HCT116 (cell line): Measurements from ENCODE around the gene PAX7.

Experiments used
- ATF3 ChIP-seq: IDR thresholded peaks from 2 replicates; pipeline ENCODE4 v1.6.1; 2012
- CEBPB ChIP-seq: IDR thresholded peaks from 2 replicates; pipeline ENCODE4 v1.6.1; 2012; ENCODE audit warnings: low read depth
- ELF1 ChIP-seq: IDR thresholded peaks from 2 replicates; pipeline ENCODE4 v1.6.1; 2012; ENCODE audit warnings: low read depth, borderline replicate concordance
- EZH2 ChIP-seq: fragments of 200-600 bp; sonication (generic); IDR thresholded peaks from 2 replicates; pipeline ENCODE4 v1.6.1; 2017; ENCODE audit warnings: antibody characterized with exemption, mixed run types
- JUND ChIP-seq: IDR thresholded peaks from 2 replicates; pipeline ENCODE4 v1.6.1; 2012
- MAX ChIP-seq: IDR thresholded peaks from 2 replicates; pipeline ENCODE4 v1.6.1; 2012
- POLR2A ChIP-seq: IDR thresholded peaks from 2 replicates; pipeline ENCODE4 v1.7.0; 2011; ENCODE audit warnings: borderline replicate concordance; ENCODE audit not compliant: insufficient read depth, insufficient read length; ENCODE audit errors: extremely low read depth
- POLR2AphosphoS5 ChIP-seq: IDR thresholded peaks from 2 replicates; pipeline ENCODE4 v1.6.1; 2011; ENCODE audit warnings: mild to moderate bottlenecking, low read depth, low read length, moderate library complexity
- SP1 ChIP-seq: IDR thresholded peaks from 2 replicates; pipeline ENCODE4 v1.6.1; 2012; ENCODE audit warnings: low read depth
- YY1 ChIP-seq: IDR thresholded peaks from 2 replicates; pipeline ENCODE4 v1.6.1; 2011; ENCODE audit warnings: low read length, low read depth, moderate library complexity, mild to moderate bottlenecking; ENCODE audit not compliant: insufficient replicate concordance; ENCODE audit errors: extremely low read depth
- TF ChIP-seq, protein P1 (sequence below), 3 experiments: fragments of 200-600 bp in 1 of 3; sonication (generic) in 1 of 3; IDR thresholded peaks in 2 of 3; conservative IDR thresholded peaks in 1 of 3; 2 replicates each; pipeline ENCODE4 v1.5.1; 2012 to 2017; ENCODE audit warnings: low read depth in 2 of 3, low read length in 2 of 3, antibody characterized with exemption in 1 of 3, borderline replicate concordance in 1 of 3, control low read depth in 1 of 3, mild to moderate bottlenecking in 1 of 3, mixed read lengths in 1 of 3, mixed run types in 1 of 3, moderate library complexity in 1 of 3; ENCODE audit not compliant: insufficient read depth in 1 of 3

DNA sequence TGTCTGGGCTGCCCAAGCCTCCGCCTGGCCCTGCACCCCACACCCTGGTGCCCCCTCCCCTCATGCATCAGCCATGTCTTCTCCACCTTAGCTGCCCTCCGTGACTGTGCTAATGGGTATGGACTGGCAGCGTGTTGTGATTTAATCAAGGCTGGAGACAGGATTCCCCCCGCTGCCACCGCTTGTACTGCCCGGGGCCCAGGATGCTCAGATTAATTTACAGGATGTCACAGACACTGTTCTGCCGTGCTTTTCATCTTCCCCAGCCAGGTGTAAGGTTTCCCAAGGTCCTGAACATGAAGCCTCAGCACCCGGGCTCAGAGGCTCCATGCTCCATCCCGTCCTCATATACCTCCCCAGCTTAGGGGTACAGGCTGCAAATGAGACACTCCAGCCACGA is 162.5 kb downstream of the PAX7 start:
- TF ChIP-seq SP1, result no peak
- TF ChIP-seq, protein P1, sequence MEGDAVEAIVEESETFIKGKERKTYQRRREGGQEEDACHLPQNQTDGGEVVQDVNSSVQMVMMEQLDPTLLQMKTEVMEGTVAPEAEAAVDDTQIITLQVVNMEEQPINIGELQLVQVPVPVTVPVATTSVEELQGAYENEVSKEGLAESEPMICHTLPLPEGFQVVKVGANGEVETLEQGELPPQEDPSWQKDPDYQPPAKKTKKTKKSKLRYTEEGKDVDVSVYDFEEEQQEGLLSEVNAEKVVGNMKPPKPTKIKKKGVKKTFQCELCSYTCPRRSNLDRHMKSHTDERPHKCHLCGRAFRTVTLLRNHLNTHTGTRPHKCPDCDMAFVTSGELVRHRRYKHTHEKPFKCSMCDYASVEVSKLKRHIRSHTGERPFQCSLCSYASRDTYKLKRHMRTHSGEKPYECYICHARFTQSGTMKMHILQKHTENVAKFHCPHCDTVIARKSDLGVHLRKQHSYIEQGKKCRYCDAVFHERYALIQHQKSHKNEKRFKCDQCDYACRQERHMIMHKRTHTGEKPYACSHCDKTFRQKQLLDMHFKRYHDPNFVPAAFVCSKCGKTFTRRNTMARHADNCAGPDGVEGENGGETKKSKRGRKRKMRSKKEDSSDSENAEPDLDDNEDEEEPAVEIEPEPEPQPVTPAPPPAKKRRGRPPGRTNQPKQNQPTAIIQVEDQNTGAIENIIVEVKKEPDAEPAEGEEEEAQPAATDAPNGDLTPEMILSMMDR (IDR thresholded peaks at IDR 0.05 in 2 of 3, conservative IDR thresholded peaks at IDR 0.05 in 1 of 3; ENCODE audit: borderline replicate concordance in 1 of 3, insufficient read depth in 1 of 3, low read depth in 2 of 3, low read length in 2 of 3), result no peak
- no peak for TF ChIP-seq POLR2A
- TF ChIP-seq CEBPB, result no peak
- no peak for TF ChIP-seq MAX
- no peak for TF ChIP-seq JUND
- TF ChIP-seq ATF3, result no peak
- TF ChIP-seq EZH2, result no peak
- TF ChIP-seq ELF1, result no peak
- TF ChIP-seq POLR2AphosphoS5, result no peak
- TF ChIP-seq YY1, result no peak
